Chondrocyte (in vitro differentiated cells): ENCODE data around the gene DLG2. TPM values are rescaled to one million over a fixed set of nuclear protein-coding genes. Genes with fewer than 3 reads are reported as not detected.

Source experiments
- DNase-seq: peaks from one replicate; pipeline ENCODE4 v3.0.0; 2021; ENCODE audit warnings: mixed read lengths, low spot score
- H3K27ac Mint-ChIP-seq: one replicate; pipeline ENCODE4 v1.8.0; 2021; ENCODE audit warnings: mild to moderate bottlenecking, moderate library complexity, mixed read lengths; ENCODE audit not compliant: unreplicated experiment
- H3K27me3 Mint-ChIP-seq: 2 replicates; pipeline ENCODE4 v1.8.0; 2021; ENCODE audit warnings: low read depth, mixed read lengths
- H3K36me3 Mint-ChIP-seq: 2 replicates; pipeline ENCODE4 v1.8.0; 2021; ENCODE audit warnings: low read depth, mixed read lengths
- H3K4me1 Mint-ChIP-seq: 2 replicates; pipeline ENCODE4 v1.8.0; 2021; ENCODE audit warnings: low read depth, mild to moderate bottlenecking, mixed read lengths
- H3K4me3 Mint-ChIP-seq: one replicate; pipeline ENCODE4 v1.8.0; 2021; ENCODE audit warnings: mild to moderate bottlenecking, moderate library complexity, mixed read lengths; ENCODE audit not compliant: unreplicated experiment
- H3K9me3 Mint-ChIP-seq: 2 replicates; pipeline ENCODE4 v1.8.0; 2021; ENCODE audit warnings: low read depth, mixed read lengths
- total RNA-seq: library from RNA; stranded (reverse); gene quantifications from 3 replicates; pipeline ENCODE4 v1.2.1, GENCODE V29; 2021
- TF ChIP-seq, protein P1 (sequence below): fragments of 200-600 bp; sonication (generic); IDR thresholded peaks from 2 replicates; pipeline ENCODE4 v1.5.0; 2021; ENCODE audit warnings: antibody characterized with exemption, mild to moderate bottlenecking, moderate library complexity

The DLG2 gene
- total RNA-seq, 1 donor from 2014 or later: 1.3 TPM

DNA sequence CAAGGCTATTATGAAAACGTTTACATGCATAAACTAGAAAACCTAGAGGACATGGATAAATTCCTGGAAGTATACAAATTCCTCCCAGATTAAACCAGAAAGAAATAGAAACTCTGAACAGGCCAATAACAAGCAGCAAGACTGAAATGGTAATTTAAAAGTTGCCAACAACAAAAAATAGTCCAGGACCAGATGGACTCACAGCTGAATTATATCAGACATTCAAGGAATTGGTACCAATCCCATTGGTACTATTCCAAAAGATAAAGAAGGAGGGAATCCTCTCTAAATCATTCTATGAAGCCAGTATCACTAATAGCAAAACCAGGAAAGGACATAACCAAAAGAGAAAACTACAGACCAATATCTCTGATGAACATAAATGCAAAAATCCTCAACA lies 236.0 kb downstream of the DLG2 start:
- Mint-ChIP-seq H3K36me3 (no peaks in the 10 kb centered on the region), H3K9me3 (peaks cover 20% of the 10 kb centered on the region), H3K4me1 (no peaks in the 10 kb centered on the region), H3K4me3 (no peak overlapping the region), H3K27me3 (peaks cover 2% of the 10 kb centered on the region), H3K27ac (no peak overlapping the region)
- TF ChIP-seq, protein P1, sequence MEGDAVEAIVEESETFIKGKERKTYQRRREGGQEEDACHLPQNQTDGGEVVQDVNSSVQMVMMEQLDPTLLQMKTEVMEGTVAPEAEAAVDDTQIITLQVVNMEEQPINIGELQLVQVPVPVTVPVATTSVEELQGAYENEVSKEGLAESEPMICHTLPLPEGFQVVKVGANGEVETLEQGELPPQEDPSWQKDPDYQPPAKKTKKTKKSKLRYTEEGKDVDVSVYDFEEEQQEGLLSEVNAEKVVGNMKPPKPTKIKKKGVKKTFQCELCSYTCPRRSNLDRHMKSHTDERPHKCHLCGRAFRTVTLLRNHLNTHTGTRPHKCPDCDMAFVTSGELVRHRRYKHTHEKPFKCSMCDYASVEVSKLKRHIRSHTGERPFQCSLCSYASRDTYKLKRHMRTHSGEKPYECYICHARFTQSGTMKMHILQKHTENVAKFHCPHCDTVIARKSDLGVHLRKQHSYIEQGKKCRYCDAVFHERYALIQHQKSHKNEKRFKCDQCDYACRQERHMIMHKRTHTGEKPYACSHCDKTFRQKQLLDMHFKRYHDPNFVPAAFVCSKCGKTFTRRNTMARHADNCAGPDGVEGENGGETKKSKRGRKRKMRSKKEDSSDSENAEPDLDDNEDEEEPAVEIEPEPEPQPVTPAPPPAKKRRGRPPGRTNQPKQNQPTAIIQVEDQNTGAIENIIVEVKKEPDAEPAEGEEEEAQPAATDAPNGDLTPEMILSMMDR: no peak
- no peak for DNase-seq

DNA sequence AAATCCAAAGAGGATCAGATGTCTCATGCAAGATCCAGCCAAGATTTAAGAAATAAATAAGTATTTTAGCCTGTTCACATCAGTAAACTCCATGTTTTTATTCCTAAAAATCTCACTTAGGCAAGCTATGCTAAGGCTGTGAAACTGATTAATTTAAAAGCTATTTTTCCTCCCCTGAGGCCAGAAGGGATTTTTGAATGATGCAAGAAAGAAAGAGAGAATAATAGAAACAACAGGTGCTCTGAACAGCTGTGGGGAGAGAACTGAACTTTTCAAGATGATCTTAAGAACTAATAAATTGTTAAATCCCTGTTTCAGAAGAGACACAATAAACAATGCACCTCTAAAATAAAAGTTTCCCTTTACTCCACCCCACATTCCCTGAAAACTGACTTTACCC lies 241.6 kb downstream of the DLG2 start:
- Mint-ChIP-seq H3K9me3 (peaks cover 17% of the 10 kb centered on the region), H3K27ac (no peak overlapping the region), H3K4me3 (no peak overlapping the region), H3K36me3 (no peaks in the 10 kb centered on the region), H3K4me1 (no peaks in the 10 kb centered on the region), H3K27me3 (peaks cover 2% of the 10 kb centered on the region)
- DNase-seq: no peak
- TF ChIP-seq, protein P1: no peak

DNA sequence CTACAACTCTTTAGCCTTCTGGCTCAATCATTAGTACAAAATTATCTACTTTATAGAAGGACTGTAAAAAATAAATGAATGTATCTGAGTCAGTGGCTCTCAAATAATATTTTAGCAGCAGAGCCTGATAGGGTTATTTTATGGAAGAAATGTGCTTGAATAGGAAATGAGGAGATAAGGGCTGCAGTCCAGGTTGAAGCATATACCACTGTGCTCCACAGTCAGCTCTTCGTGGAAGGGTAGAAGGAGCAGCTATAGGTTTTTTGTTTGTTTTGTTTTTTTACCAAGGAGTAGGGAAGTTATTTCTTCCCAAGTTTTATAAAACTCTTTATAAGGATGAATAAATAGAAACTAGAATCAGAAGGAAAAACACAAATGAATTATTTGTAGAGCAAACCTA lies 242.0 kb downstream of the DLG2 start:
- no peaks in the 10 kb centered on the region for H3K36me3 Mint-ChIP-seq
- H3K4me1 Mint-ChIP-seq: no peaks in the 10 kb centered on the region
- H3K4me3 Mint-ChIP-seq: no peak overlapping the region
- no peak overlapping the region for H3K27ac Mint-ChIP-seq
- H3K9me3 Mint-ChIP-seq: peaks cover 17% of the 10 kb centered on the region
- TF ChIP-seq, protein P1: no peak
- DNase-seq: no peak
- H3K27me3 Mint-ChIP-seq: peaks cover 3% of the 10 kb centered on the region

DNA sequence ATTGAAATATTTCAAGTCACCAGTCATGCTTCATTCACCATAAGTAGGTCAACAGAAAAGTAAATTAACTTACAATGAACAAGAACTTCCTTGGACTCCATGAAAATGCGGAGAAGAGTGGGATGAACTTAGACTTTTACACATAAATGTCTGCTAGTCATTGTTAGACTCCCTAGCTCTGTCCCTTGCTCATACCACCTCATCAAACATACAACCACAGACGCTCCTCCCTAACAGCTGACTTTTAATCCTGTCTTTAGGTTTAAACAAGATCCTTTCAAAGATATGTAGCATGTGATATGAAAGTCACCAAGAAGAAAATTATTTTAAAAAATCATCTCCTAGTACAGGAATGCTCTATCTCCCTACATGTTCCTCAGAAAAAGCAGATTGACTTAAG lies 248.1 kb downstream of the DLG2 start:
- Mint-ChIP-seq H3K27ac (no peak overlapping the region), H3K9me3 (peaks cover 11% of the 10 kb centered on the region), H3K4me3 (no peak overlapping the region), H3K27me3 (peaks cover 3% of the 10 kb centered on the region), H3K36me3 (no peaks in the 10 kb centered on the region), H3K4me1 (no peaks in the 10 kb centered on the region)
- TF ChIP-seq, protein P1: no peak
- no peak for DNase-seq

DNA sequence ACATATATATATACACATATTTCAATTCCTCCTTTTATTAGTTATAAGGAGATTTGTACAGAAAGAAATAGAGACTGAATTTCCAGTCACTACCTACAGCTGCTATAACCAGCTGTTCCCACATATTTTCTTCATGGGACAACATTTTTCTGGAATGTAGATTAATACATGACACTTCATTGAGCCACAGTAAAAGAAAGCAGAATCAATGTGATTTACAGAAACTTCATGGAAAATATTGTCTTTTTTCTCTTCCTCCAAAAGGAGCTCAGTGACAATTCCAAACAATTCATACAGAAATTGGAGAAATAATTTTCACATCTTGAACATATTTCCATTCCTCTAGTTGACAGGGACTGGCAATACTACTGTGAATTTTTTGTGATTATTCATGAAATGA lies 249.2 kb downstream of the DLG2 start:
- Mint-ChIP-seq H3K9me3 (peaks cover 6% of the 10 kb centered on the region), H3K27ac (no peak overlapping the region), H3K4me1 (no peaks in the 10 kb centered on the region)

More for the DNA sequence above, 249.2 kb downstream of the DLG2 start:
- Mint-ChIP-seq H3K27me3 (peaks cover 3% of the 10 kb centered on the region), H3K4me3 (no peak overlapping the region), H3K36me3 (no peaks in the 10 kb centered on the region)
- TF ChIP-seq, protein P1: no peak
- DNase-seq: no peak
